ENCODE data around the gene SMPDL3A. TPM values are rescaled to one million over a fixed set of nuclear protein-coding genes. Genes with fewer than 3 reads are reported as not detected.

SMPDL3A gene
- total and polyA plus RNA-seq, 2 donors (not counting 1 experiment from before 2014, with no cell fraction given) = 19.8 to 30.5 TPM

DNA sequence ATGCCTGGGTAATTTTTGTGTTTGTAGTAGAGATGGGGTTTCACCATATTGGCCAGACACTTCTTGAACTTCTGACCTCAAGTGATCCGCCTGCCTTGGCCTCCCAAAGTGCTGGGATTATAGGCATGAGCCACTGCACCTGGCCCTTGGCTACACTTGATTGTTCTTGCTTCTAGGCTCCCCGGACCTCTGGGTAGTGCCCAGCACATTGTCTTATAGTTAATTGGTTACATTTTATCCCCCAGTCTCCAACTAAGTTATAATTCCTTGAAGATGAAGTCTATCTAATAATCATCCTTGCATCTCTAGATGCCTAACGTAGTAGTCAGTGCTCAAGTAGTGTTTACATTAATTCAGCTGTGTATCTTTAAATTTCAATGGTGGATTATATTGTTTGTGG is 11.8 kb downstream of the SMPDL3A start:
- H4K20me1 ChIP-seq (ENCODE audit: control insufficient read depth, extremely low read depth, insufficient read depth, low read length) = no peaks in the 10 kb centered on the region

DNA sequence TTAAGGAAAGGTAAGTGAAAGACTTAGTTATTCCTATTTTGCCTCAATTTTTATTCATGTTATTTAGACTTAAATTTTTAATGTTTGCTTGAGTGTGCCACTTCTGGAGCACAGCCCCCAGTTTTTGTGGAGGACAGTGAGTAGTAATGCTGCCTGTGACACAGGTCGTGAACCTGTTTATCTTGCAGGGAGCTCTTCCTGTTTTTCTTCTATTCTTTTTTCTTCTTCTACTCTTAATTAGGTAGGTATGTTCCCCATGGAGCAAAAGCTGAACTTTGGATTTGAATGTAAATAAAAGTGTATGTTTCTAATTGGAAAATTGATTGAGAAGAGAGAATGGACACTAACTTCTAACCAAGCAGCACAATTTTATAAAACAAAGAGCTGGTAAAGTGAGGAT is 12.3 kb downstream of the SMPDL3A start:
- Histone ChIP-seq H3K27ac (ENCODE audit: insufficient read depth, low read length) (no peak overlapping the region), H3K36me3 (ENCODE audit: control insufficient read depth, insufficient read depth, low read length) (no peaks in the 10 kb centered on the region), H2AFZ (ENCODE audit: low read length) (no peak overlapping the region), H3K4me2 (ENCODE audit: extremely low read depth, insufficient read depth, low read length) (no peak overlapping the region), H4K20me1 (ENCODE audit: control insufficient read depth, extremely low read depth, insufficient read depth, low read length) (no peaks in the 10 kb centered on the region), H3K4me3 (replicated peaks in 1 of 4; ENCODE audit: control extremely low read depth in 1 of 4, insufficient read depth in 1 of 4, low read depth in 3 of 4, low read length in 4 of 4) (no peak overlapping the region), H3K27me3 (ENCODE audit: control insufficient read depth, insufficient read depth, low read length) (no peaks in the 10 kb centered on the region), H3K4me1 (ENCODE audit: control insufficient read depth, extremely low read depth, insufficient read depth, low read length) (peaks cover 11% of the 10 kb centered on the region), H3K79me2 (ENCODE audit: control insufficient read depth, insufficient read depth, low read length) (no peaks in the 10 kb centered on the region), H3K9me3 (ENCODE audit: control insufficient read depth, insufficient read depth, low read depth, low read length) (no peaks in the 10 kb centered on the region), H3K9ac (ENCODE audit: insufficient read depth, low read length) (no peak overlapping the region)
- no peak for TF ChIP-seq EZH2 (IDR thresholded peaks at IDR 0.05; ENCODE audit: low read length, missing control alignments)
- TF ChIP-seq, protein P1, sequence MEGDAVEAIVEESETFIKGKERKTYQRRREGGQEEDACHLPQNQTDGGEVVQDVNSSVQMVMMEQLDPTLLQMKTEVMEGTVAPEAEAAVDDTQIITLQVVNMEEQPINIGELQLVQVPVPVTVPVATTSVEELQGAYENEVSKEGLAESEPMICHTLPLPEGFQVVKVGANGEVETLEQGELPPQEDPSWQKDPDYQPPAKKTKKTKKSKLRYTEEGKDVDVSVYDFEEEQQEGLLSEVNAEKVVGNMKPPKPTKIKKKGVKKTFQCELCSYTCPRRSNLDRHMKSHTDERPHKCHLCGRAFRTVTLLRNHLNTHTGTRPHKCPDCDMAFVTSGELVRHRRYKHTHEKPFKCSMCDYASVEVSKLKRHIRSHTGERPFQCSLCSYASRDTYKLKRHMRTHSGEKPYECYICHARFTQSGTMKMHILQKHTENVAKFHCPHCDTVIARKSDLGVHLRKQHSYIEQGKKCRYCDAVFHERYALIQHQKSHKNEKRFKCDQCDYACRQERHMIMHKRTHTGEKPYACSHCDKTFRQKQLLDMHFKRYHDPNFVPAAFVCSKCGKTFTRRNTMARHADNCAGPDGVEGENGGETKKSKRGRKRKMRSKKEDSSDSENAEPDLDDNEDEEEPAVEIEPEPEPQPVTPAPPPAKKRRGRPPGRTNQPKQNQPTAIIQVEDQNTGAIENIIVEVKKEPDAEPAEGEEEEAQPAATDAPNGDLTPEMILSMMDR (conservative IDR thresholded peaks at IDR 0.05 in 1 of 2, IDR thresholded peaks at IDR 0.05 in 1 of 2; ENCODE audit: low read depth in 1 of 2, low read length in 2 of 2) = no peak
- DNase-seq (ENCODE audit: low read depth in 2 of 2) = no peak

More for the DNA sequence above, 11.8 kb downstream of the SMPDL3A start:
- TF ChIP-seq EZH2 (IDR thresholded peaks at IDR 0.05; ENCODE audit: low read length, missing control alignments) = no peak
- TF ChIP-seq, protein P1 (conservative IDR thresholded peaks at IDR 0.05 in 1 of 2, IDR thresholded peaks at IDR 0.05 in 1 of 2; ENCODE audit: low read depth in 1 of 2, low read length in 2 of 2) = no peak
- peaks cover 11% of the 10 kb centered on the region for H3K4me1 ChIP-seq (ENCODE audit: control insufficient read depth, extremely low read depth, insufficient read depth, low read length)
- H3K9ac ChIP-seq (ENCODE audit: insufficient read depth, low read length) = no peak overlapping the region
- no peak overlapping the region for H2AFZ ChIP-seq (ENCODE audit: low read length)
- no peaks in the 10 kb centered on the region for H3K79me2 ChIP-seq (ENCODE audit: control insufficient read depth, insufficient read depth, low read length)
- no peaks in the 10 kb centered on the region for H3K27me3 ChIP-seq (ENCODE audit: control insufficient read depth, insufficient read depth, low read length)
- DNase-seq (ENCODE audit: low read depth in 2 of 2) = no peak
- H3K4me2 ChIP-seq (ENCODE audit: extremely low read depth, insufficient read depth, low read length) = no peak overlapping the region
- H3K4me3 ChIP-seq (replicated peaks in 1 of 4; ENCODE audit: control extremely low read depth in 1 of 4, insufficient read depth in 1 of 4, low read depth in 3 of 4, low read length in 4 of 4) = no peak overlapping the region
- no peaks in the 10 kb centered on the region for H3K36me3 ChIP-seq (ENCODE audit: control insufficient read depth, insufficient read depth, low read length)
- no peak overlapping the region for H3K27ac ChIP-seq (ENCODE audit: insufficient read depth, low read length)
- no peaks in the 10 kb centered on the region for H3K9me3 ChIP-seq (ENCODE audit: control insufficient read depth, insufficient read depth, low read depth, low read length)

DNA sequence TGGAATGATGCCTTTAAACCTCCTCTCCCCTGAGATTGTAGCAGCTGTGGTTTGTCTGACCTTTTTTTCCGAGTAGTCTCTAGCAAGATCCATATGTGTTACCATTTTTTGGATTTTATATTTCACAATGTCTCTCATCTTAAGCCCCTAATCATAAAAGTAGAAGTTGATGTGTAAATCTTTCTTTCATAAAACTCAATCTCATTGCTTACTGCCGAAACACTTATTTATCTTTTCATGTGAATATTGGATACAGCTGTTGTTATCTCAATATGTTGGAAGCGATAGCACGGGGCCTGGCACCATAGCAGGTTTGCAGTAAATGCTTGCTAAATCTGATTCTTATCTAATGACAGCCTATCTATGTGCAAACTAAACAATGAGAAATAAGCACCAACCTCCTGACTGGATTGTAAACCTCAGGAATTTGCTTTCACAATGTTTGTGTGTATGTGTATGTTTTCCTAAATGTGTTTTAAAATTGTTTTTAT is 14.2 kb downstream of the SMPDL3A start:
- Histone ChIP-seq H3K27me3 (ENCODE audit: control insufficient read depth, insufficient read depth, low read length) (no peaks in the 10 kb centered on the region), H3K4me1 (ENCODE audit: control insufficient read depth, extremely low read depth, insufficient read depth, low read length) (peaks cover 4% of the 10 kb centered on the region), H3K36me3 (ENCODE audit: control insufficient read depth, insufficient read depth, low read length) (no peaks in the 10 kb centered on the region), H2AFZ (ENCODE audit: low read length) (no peak overlapping the region), H3K9ac (ENCODE audit: insufficient read depth, low read length) (no peak overlapping the region), H3K27ac (ENCODE audit: insufficient read depth, low read length) (no peak overlapping the region), H4K20me1 (ENCODE audit: control insufficient read depth, extremely low read depth, insufficient read depth, low read length) (no peaks in the 10 kb centered on the region), H3K4me3 (replicated peaks in 1 of 4; ENCODE audit: control extremely low read depth in 1 of 4, insufficient read depth in 1 of 4, low read depth in 3 of 4, low read length in 4 of 4) (no peak overlapping the region), H3K9me3 (ENCODE audit: control insufficient read depth, insufficient read depth, low read depth, low read length) (no peaks in the 10 kb centered on the region), H3K79me2 (ENCODE audit: control insufficient read depth, insufficient read depth, low read length) (no peaks in the 10 kb centered on the region), H3K4me2 (ENCODE audit: extremely low read depth, insufficient read depth, low read length) (no peak overlapping the region)
- peak; percentile 63 to 85 for DNase-seq (ENCODE audit: low read depth in 2 of 2)
- TF ChIP-seq, protein P1 (conservative IDR thresholded peaks at IDR 0.05 in 1 of 2, IDR thresholded peaks at IDR 0.05 in 1 of 2; ENCODE audit: low read depth in 1 of 2, low read length in 2 of 2) = no peak
- no peak for TF ChIP-seq EZH2 (IDR thresholded peaks at IDR 0.05; ENCODE audit: low read length, missing control alignments)
